Stomach (tissue), 4 donors: ENCODE data around the gene RPL13A.
"Not testable (repeated sequence)": the region's sequence is repeated elsewhere in the genome, so short reads cannot be mapped to it uniquely, and the experiment has no call there.

Experiments used
- CTCF ChIP-seq, 7 experiments: fragments of 450-650 bp in 4 of 7; fragments of 200-600 bp in 3 of 7; sonication (generic) in 3 of 7; IDR thresholded peaks; one replicate each; pipeline ENCODE4 v1.5.1; 2016 to 2019; ENCODE audit warnings: antibody characterized with exemption in 7 of 7, control low read depth in 2 of 7, mild to moderate bottlenecking in 1 of 7
- EP300 ChIP-seq: sonication (generic); formaldehyde crosslinking; IDR thresholded peaks from one replicate; pipeline ENCODE4 v1.6.1; 2017; ENCODE audit warnings: antibody characterized with exemption

- not testable (repeated sequence) for TF ChIP-seq CTCF (IDR thresholded peaks at IDR 0.05); EP300
Observed at GRCh38 chr19:49461130-49461529, 26.3 kb upstream of the RPL13A start.
